Stimulated activated CD8-positive, alpha-beta memory T cell treated with anti-CD3 and anti-CD28 coated beads, Interleukin-15, amount 100 ng/mL, for 24 hours (primary cell): Measurements from ENCODE around the gene ASH1L.
"Not testable (repeated sequence)": the region's sequence is repeated elsewhere in the genome, so short reads cannot be mapped to it uniquely, and the experiment has no call there.

ENCODE experiments used
- DNase-seq: peaks from one replicate; pipeline ENCODE4 v3.0.0-alpha.2; 2020; ENCODE audit warnings: low read depth

Gene ASH1L

GRCh38 chr1:155487541-155487940 lies 75.1 kb downstream of the ASH1L start:
- DNase-seq: no peak

DNA sequence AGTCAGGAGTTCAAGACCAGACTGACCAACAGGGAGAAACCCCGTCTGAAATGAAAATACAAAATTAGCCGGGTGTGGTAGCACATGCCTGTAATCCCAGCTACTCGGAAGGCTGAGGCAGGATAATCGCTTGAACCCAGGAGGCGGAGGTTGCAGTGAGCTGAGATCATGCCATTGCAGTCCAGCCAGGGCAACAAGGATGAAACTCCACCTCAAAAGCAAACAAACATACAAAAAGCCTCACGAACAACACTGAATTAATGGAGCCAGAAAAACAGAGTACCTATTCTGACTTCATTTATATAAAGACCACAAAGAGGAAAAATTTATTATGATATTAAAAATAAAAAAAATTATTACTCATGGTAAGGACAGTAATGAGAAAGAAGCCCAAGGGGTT lies 75.7 kb downstream of the ASH1L start:
- DNase-seq: not testable (repeated sequence)

- no peak for DNase-seq
Observed at GRCh38 chr1:155485945-155486344, 76.7 kb downstream of the ASH1L start.

DNA sequence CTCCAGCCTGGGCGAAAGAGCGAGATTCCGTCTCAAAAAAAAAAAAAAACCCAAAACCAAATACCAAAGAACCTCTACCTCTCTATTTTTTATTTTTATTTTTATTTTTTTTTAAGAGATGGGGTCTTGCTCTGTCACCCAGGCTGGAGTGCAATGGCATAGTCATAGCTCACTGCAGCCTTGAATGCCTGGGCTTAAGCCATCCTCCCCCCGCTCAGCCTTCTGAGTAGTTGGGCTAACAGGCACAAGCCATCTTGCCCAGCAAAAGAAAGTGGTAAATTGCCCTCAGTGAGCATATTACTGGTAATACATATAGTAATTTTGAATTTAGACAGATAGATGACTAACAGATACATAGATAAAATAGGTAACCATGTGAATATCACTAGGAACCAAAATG lies 77.4 kb downstream of the ASH1L start:
- no peak for DNase-seq

- DNase-seq: no peak
Observed at GRCh38 chr1:155481741-155482241, 80.8 kb downstream of the ASH1L start.

GRCh38 chr1:155479205-155479604 lies 83.4 kb downstream of the ASH1L start:
- DNase-seq: no peak

GRCh38 chr1:155478270-155478852 lies 84.2 kb downstream of the ASH1L start:
- DNase-seq: no peak

DNA sequence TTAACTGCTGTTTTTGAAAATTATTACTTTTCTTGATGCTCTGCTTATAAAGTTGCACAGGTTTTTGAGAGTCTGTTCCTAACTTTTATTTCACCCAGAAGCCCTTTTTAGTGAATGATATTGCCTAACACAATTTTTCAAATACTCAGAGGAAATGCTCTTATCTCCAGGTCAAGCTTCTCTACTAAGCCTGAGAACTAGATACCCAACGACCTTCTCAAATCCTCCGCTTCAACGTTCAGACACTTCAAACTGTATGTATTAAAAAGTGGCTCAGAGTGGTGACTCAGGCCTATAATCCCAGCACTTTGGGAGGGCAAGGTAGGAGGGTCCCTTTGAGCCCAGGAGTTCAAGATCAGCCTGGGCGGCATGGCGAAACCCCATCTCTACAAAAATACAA lies 88.5 kb downstream of the ASH1L start:
- no peak for DNase-seq

GRCh38 chr1:155473151-155473821 lies 89.3 kb downstream of the ASH1L start:
- no peak for DNase-seq

- no peak for DNase-seq
Observed at GRCh38 chr1:155472491-155473083, 90.0 kb downstream of the ASH1L start.

DNA sequence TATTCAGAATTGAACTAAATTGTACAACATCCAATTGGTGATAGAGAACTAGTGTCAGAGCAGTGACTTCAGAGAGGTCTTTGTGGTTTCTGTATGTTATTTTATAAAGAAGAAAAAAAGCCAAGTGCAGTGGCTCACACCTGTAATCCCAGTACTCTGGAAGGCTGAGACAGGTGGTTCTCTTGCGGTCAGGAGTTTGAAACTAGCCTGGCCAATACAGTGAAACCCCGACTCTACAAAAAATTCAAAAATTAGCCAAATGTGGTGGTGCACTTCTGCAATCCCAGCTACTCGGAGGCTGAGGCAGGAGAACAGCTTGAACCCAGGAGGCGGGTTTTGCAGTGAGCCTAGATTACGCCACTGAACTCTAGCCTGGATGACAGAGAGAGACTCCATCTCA lies 90.7 kb downstream of the ASH1L start:
- DNase-seq: no peak

- no peak for DNase-seq
Observed at GRCh38 chr1:155471026-155471425, 91.6 kb downstream of the ASH1L start.

- DNase-seq: no peak
Observed at GRCh38 chr1:155466996-155467395, 95.6 kb downstream of the ASH1L start.

- DNase-seq: no peak
Observed at GRCh38 chr1:155466617-155466972, 96.0 kb downstream of the ASH1L start.

DNA sequence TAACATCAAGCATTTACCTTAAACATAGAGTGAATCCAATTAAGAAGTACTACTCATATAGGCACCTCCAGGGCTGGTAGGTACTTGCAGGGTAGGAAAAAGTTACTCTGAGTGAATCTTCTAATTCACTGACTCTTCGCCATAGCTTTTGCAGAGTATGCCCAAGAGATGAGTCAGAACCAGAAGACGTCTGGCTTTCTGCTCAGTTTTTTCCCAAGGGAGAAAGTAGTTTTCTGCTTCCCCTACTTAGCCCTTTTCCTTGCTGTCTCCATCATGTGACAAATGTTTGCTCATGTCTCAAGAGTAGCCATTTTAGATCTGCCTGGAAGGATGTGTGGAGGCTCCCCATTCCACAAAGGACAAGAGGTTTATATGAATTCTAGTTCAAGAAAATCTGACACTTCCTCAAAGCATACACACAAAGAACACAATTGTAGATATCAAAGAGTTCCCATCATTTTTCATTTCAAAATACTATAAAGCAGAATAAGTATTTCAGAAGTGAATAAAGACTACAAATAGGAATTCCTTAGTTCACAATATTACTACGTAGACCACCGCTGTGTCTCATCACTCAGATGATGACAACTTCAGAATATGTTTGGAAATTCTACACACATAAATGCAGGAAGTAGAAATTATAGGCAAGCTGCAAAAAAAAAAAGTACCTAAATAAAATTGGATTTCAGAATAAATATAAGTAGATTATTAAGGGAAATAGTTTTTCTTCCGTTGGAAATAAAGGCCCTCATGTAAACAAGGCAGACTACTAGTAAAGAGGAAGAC lies 98.5 kb downstream of the ASH1L start:
- no peak for DNase-seq

GRCh38 chr1:155458111-155458510 lies 104.5 kb downstream of the ASH1L start:
- DNase-seq: no peak

DNA sequence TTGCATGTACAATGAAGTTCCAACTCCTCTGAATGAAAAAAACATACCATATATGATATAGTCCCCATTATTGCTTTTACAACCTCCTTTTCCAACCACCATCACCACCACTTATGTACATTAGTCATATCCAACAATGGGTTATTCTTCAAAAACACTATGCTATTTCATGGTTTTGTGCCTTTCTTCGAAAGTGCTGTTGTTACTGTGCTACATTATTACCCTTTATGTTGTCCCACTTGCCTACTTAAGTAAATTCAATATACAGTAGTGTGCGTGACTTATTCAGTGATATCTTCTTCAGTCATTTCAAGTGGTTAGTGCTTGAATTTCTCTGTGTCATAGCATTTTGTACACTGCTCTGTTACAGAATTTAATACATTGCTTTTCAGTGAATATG lies 105.3 kb downstream of the ASH1L start:
- no peak for DNase-seq

DNA sequence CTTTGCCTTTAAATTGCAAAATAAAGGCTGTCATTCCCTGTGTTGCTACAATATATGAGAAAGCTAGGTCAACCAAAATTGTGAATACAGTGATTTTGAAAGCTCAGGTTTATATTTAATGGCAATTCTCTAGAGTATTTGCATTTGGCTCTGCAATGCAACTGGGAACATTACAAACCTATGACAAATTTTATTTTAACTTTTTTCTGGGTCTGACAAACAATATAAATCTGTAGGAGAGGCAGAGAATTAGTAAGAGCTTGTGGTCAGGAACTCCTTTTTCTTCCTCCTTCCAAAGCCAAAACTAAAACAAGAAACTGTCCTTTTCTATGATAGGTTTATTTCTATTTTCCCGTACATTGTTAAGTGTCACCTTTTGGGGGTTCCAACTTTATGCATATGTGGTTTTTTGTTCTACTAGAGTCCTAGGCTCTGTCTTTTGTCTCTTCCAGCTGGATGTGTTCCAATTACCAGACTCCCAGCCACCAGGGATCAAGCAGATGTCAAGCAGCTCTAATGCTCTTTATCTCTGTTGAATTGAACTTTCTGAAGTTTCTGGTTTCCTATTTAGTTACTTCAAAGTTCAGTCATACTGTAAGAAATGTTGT lies 106.9 kb downstream of the ASH1L start:
- DNase-seq: no peak

DNA sequence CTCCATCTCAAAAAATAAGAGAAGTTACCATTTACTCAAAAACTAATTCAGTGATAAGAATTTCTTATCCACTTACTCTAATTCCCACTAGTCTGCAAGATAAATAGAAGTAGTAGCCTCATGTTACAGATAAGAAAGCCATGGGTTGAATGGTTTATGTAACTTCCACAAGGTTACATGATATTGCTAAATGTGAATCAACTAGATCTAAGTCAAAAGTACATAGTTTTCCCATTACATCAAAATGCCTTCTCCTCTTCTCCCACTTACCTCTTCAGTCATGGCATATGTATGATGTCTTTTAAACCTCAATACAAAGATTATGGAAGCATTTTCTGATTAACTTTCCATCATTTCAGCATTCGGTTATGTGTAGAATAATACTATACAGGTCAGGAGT lies 108.5 kb downstream of the ASH1L start:
- no peak for DNase-seq

DNA sequence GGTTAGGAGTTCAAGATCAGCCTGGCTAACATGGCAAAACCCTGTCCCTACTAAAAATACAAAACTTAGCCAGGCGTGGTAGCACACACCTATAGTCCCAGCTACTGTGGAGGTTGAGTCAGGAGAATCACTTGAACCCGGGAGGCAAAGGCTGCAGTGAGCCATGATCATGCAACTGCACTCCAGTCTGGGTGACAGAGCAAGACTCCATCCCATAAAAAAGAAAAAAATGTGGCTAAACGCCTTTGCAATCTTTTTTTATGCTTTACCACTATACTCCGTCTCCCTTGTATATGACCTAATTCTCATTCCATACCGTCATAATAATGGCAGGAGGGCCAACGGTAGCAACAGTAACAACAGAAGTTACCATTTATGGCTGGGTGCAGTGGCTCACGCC lies 109.5 kb downstream of the ASH1L start:
- DNase-seq: no peak

DNA sequence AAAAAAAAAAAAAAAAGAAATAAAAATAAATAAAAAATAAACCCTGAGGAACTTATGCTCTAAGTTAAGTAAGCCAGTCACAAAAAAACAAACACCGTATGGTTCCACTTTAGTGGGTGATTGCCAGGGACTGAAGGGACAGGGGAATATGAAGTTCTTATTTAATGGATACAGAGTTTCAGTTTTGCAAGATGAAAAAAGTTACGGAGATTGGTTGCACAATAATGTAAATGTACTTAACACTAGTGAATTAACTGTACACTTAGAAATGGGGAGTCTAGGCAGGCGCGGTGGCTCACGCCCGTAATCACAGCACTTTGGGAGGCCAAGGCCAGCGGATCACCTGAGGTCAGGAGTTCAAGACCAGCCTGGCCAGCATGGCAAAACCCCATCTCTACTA lies 111.4 kb downstream of the ASH1L start:
- no peak for DNase-seq

DNA sequence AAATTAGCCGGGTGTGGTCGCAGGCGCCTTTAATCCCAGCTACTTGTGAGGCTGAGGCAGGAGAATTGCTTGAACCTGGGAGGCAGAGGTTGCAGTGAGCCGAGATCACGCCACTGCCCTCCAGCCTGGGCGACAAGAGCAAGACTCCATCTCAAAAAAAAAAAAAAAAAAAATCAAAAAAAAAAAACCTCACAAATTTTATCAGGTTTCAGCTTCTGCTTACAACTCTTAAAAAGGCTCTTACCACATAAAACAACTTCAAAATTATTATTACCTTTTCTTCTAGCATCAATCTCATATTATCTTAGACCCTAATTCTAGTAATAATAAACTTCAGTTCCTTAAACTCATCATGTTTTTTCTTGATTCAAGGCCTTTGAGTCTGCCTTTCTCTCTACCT lies 120.2 kb downstream of the ASH1L start:
- DNase-seq: not testable (repeated sequence)
